ENCODE results near the gene MYRF.

MYRF gene

DNA sequence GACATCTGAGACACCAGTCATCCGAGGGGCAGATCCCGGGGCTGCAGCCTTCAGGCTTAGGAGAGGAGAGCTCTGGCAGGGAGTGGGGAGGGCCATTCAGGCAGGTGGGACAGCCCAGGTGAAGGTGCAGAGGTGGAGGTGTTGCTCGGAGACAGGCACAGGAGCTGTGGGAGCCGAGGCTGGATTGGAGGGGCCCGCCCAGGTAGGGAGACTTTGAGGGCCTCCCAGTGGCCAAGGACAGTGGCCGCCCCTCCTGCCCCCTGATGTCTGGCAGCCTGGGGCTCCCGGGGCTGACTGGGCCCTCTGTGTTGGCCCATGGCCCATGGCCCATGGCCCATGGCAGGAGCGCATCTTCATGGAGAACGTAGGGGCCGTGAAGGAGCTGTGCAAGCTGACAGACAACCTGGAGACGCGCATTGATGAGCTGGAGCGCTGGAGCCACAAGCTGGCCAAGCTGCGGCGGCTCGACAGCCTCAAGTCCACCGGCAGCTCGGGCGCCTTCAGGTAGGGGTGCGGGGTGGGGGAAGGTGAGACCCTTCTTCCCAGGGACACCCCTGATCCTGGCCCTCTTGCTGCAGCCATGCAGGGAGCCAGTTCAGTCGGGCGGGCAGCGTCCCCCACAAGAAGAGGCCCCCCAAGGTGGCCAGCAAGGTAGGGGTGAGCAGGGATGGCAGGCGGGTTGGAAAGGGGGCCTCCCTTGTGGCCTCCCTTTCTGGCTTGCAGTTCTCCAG is 26.6 kb downstream of the MYRF start:
- no peak for DNase-seq (ENCODE audit: low spot score)
- POLR2A ChIA-PET (ENCODE audit: low non-redundant PET), result no interaction called here
- TF ChIP-seq, protein P1, sequence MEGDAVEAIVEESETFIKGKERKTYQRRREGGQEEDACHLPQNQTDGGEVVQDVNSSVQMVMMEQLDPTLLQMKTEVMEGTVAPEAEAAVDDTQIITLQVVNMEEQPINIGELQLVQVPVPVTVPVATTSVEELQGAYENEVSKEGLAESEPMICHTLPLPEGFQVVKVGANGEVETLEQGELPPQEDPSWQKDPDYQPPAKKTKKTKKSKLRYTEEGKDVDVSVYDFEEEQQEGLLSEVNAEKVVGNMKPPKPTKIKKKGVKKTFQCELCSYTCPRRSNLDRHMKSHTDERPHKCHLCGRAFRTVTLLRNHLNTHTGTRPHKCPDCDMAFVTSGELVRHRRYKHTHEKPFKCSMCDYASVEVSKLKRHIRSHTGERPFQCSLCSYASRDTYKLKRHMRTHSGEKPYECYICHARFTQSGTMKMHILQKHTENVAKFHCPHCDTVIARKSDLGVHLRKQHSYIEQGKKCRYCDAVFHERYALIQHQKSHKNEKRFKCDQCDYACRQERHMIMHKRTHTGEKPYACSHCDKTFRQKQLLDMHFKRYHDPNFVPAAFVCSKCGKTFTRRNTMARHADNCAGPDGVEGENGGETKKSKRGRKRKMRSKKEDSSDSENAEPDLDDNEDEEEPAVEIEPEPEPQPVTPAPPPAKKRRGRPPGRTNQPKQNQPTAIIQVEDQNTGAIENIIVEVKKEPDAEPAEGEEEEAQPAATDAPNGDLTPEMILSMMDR (conservative IDR thresholded peaks at IDR 0.05; ENCODE audit: low read depth), result no peak
- CTCF ChIA-PET, result interaction anchor here (1.3 kb wide), 1 partner anchor 31 kb away, joined by 4 read pairs; no protein-coding TSS in a partner anchor
- H3K27ac ChIP-seq, result no peak overlapping the region

DNA sequence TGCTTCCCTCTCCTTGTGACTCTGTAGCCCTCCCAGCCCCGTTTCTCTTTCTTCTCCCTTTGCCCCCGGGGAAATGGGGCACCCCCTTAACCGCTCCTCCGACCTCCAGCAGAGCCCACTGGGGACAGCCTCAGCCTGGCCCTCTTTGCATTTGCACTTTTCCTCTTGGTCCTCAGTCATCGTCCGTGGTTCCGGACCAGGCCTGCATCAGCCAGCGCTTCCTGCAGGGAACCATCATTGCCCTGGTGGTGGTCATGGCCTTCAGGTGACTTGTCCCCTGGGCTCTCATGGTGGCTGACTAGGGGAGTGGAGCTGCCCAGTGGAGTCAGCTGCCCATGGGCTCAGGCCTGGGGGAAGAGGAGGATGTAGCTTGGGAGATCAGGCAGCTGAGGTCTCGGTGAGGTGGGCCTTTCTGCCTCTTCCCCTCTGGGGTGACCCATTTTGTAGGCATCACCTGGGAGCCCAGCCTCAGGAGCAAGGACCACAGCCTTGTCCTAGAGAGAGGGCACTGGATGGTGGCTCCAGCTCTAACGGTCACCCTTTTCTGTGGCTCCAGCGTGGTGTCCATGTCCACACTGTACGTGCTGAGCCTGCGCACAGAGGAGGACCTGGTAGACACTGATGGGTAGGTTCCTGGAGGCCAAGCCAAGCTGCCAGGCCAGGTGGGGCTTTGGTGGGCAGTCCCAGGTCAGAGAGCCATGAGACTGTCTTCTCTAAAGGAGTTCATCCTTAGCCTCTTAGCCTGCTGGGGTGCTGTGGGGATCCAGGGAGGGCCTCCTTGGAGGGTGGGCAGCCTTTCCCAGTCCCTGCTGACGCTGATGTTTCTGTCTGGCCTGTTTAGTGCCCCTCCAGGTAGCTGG is 27.5 kb downstream of the MYRF start:
- CTCF ChIA-PET, result interaction anchor here (1.3 kb wide), 2 partner anchors 32 to 334 kb away, joined by 3 to 4 read pairs; no protein-coding TSS in a partner anchor
- H3K27ac ChIP-seq, result no peak overlapping the region
- DNase-seq (ENCODE audit: low spot score), result no peak
- POLR2A ChIA-PET (ENCODE audit: low non-redundant PET), result no interaction called here
- TF ChIP-seq, protein P1 (conservative IDR thresholded peaks at IDR 0.05; ENCODE audit: low read depth), result no peak

DNA sequence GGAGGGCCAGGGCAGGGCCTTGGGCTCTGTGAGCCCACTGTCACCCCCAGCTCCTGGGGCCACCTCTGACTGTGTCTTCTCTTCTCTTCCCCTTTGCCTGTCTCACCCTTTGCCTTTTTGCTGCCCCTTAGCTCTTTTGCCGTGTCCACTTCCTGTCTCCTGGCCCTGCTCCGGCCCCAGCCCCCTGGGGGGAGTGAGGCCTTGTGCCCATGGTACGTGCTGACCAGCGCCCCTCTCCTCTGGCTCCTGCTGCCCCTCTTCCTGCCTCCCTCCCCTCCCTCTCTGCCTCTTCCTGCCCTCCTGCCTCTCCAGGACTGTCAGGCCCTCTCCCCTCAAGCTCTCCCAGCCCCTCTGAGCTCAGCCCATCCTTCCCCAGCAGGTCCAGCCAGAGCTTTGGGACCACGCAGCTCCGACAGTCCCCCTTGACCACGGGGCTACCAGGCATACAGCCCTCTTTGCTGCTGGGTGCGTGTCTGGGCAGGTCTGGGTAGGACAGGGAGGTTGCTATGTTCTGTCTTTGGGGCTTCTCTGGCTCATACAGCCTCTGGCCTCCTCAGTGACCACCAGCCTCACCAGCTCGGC is 28.2 kb downstream of the MYRF start:
- DNase-seq (ENCODE audit: low spot score), result no peak
- CTCF ChIA-PET, result interaction anchor here (0.6 to 1.3 kb wide), 3 partner anchors 33 to 335 kb away, joined by 3 to 4 read pairs (median 3); no protein-coding TSS in a partner anchor
- peak overlapping the region; percentile 11; the same call in 1 of the 2 replicates for H3K27ac ChIP-seq
- TF ChIP-seq, protein P1 (conservative IDR thresholded peaks at IDR 0.05; ENCODE audit: low read depth), result no peak
- POLR2A ChIA-PET (ENCODE audit: low non-redundant PET), result no interaction called here

DNA sequence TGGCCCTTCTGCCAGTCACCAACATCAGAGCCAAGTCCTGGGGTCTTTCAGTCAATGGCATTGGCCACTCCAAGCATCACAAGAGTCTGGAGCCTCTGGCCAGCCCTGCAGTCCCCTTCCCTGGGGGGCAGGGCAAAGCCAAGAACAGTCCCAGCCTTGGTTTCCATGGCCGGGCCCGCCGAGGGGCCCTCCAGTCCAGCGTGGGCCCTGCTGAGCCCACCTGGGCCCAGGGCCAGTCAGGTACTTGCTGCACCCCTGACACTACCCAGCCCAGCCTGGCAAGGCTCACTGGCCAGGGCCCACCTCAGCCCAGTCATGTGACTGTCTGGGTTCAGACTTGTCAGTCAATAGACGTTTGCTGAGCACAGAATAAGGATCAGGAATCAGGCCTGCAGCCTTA is 29.1 kb downstream of the MYRF start:
- TF ChIP-seq, protein P1 (conservative IDR thresholded peaks at IDR 0.05; ENCODE audit: low read depth), result no peak
- no peak for DNase-seq (ENCODE audit: low spot score)
- CTCF ChIA-PET, result no interaction called here
- peak overlapping the region; percentile 11; the same call in 1 of the 2 replicates for H3K27ac ChIP-seq
- POLR2A ChIA-PET (ENCODE audit: low non-redundant PET), result no interaction called here

DNA sequence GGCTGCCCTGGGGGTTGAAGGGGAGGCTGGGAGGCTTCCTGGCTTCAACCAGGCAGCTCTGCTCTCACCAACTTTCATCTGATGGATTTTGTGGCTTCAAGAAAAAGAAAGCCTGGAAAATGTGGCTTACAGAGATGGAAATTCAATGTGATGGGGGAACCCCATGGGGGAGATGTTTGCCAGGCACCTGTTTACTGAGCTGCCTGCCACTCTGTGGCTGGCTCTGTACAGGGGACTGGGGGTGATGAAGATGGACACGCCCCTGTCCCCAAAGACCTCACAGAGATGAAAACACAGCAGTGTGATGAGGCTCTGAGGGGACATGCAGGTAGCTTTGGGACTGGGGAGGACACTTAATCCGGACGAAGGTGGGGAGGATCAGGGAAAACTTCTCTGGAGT is 29.9 kb downstream of the MYRF start:
- TF ChIP-seq, protein P1 (conservative IDR thresholded peaks at IDR 0.05; ENCODE audit: low read depth), result no peak
- DNase-seq (ENCODE audit: low spot score), result no peak
- POLR2A ChIA-PET (ENCODE audit: low non-redundant PET), result no interaction called here
- H3K27ac ChIP-seq, result no peak overlapping the region
- CTCF ChIA-PET, result interaction anchor here (0.6 kb wide), 1 partner anchor 19 kb away, joined by 3 read pairs; no protein-coding TSS in a partner anchor

DNA sequence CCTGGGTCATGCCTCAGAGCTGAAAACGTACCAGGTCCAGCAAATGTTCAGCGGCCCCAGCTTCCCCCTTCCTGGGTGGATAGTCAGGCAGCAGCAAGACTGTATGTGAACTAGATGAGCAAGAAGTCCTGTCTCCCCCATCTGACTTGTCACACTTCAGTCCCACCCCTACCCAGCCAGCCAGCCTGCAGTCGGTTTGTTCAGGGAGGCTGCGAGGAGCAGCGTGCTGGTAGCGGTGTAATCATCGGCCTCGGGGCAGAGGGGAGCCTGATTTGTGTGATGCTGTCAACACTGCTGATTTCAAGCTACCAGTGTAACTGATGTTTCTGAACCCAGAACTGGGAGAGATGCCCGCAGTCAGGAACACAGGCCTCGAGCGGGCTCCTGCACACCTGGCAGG is 30.4 kb downstream of the MYRF start:
- CTCF ChIA-PET, result no interaction called here
- DNase-seq (ENCODE audit: low spot score), result no peak
- H3K27ac ChIP-seq, result no peak overlapping the region
- TF ChIP-seq, protein P1 (conservative IDR thresholded peaks at IDR 0.05; ENCODE audit: low read depth), result no peak
- POLR2A ChIA-PET (ENCODE audit: low non-redundant PET), result no interaction called here

Data from RWPE1 (cell line).